Fibroblast of lung (primary cell): Measurements from ENCODE around the gene TGM6.

Source experiments
- EZH2 ChIP-seq: IDR thresholded peaks from 2 replicates; pipeline ENCODE4 v1.5.1; 2012; ENCODE audit warnings: low read length, control low read depth, mild to moderate bottlenecking; ENCODE audit errors: missing control alignments
- TF ChIP-seq, protein P1 (sequence below), 2 donors: IDR thresholded peaks in 1 of 2; conservative IDR thresholded peaks in 1 of 2; 1 replicate in 1 of 2; 2 replicates in 1 of 2; pipeline ENCODE4 v1.5.1; 2011 to 2012; ENCODE audit warnings: low read length in 2 of 2, control low read depth in 1 of 2, inconsistent platforms in 1 of 2, low read depth in 1 of 2, mild to moderate bottlenecking in 1 of 2

DNA sequence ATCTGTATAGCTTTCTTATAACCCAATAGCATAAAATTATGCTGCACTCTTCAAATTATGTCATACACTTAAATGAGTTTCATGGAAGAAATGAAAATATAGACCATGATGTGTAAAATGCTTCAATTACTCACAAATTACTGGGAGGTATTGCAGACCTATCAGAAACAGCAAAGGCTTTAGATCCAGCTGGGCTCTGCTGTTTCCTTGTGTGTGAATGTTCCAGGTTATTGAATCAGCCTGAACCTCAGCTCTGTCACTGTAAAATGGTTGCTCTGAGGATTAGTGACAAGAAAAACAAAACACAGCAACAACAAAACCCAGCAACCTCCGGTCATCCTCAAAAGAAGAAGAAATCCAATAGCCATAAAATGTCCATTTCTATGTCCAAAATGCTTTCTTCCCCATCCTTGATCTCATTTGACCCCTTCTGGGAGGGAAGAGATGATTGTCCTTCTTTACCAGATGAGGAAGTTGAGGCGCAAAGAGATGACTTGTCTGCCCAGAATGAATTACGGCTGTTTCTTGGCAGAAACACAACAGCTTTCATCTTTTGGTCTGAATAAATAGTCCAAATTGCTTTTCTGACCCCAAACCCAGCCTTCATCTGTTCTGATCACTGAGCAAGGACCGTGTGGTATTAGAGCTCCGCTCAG is 42.2 kb upstream of the TGM6 start:
- TF ChIP-seq, protein P1, sequence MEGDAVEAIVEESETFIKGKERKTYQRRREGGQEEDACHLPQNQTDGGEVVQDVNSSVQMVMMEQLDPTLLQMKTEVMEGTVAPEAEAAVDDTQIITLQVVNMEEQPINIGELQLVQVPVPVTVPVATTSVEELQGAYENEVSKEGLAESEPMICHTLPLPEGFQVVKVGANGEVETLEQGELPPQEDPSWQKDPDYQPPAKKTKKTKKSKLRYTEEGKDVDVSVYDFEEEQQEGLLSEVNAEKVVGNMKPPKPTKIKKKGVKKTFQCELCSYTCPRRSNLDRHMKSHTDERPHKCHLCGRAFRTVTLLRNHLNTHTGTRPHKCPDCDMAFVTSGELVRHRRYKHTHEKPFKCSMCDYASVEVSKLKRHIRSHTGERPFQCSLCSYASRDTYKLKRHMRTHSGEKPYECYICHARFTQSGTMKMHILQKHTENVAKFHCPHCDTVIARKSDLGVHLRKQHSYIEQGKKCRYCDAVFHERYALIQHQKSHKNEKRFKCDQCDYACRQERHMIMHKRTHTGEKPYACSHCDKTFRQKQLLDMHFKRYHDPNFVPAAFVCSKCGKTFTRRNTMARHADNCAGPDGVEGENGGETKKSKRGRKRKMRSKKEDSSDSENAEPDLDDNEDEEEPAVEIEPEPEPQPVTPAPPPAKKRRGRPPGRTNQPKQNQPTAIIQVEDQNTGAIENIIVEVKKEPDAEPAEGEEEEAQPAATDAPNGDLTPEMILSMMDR (conservative IDR thresholded peaks at IDR 0.05 in 1 of 2, IDR thresholded peaks at IDR 0.05 in 1 of 2; ENCODE audit: low read depth in 1 of 2, low read length in 2 of 2) = no peak
- TF ChIP-seq EZH2 = no peak
